ENCODE data around the gene PCYT2. TPM values are rescaled to one million over a fixed set of nuclear protein-coding genes. Genes with fewer than 3 reads are reported as not detected.

Gene PCYT2
- total and polyA plus RNA-seq, 2 donors (not counting 3 experiments of a cell fraction or from before 2014, with no cell fraction given) = 52.0 to 57.1 TPM

- peak; percentile 75 for TF ChIP-seq POLR2A (IDR thresholded peaks at IDR 0.05; ENCODE audit: low read depth, low read length)
- TF ChIP-seq POLR2AphosphoS5 (IDR thresholded peaks at IDR 0.05; ENCODE audit: insufficient read depth, low read depth, low read length) = peak; percentile 66
- no peak for TF ChIP-seq FOS (IDR thresholded peaks at IDR 0.05; ENCODE audit: borderline replicate concordance, insufficient read depth, low read length)
- Histone ChIP-seq H3K36me3 (ENCODE audit: control insufficient read depth in 2 of 2, extremely low read depth in 1 of 2, insufficient read depth in 2 of 2, low read length in 2 of 2) (peaks cover 6 to 19% of the 10 kb centered on the region in 2 experiments), H3K4me1 (ENCODE audit: control insufficient read depth, extremely low read depth, insufficient read depth, low read length) (peaks cover 17% of the 10 kb centered on the region), H2AFZ (ENCODE audit: low read depth, low read length) (no peak overlapping the region), H3K4me3 (replicated peaks in 1 of 3; ENCODE audit: insufficient read depth in 1 of 3, low read depth in 1 of 3, low read length in 3 of 3) (no peak overlapping the region), H4K20me1 (replicated peaks; ENCODE audit: control insufficient read depth, extremely low read depth, insufficient read depth, low read length) (no peaks in the 10 kb centered on the region), H3K79me2 (ENCODE audit: control insufficient read depth, insufficient read depth, low read length) (peaks cover 30% of the 10 kb centered on the region), H3K9ac (replicated peaks; ENCODE audit: extremely low read depth, insufficient read depth, low read length) (no peak overlapping the region), H3K27me3 (ENCODE audit: control insufficient read depth in 2 of 2, insufficient read depth in 2 of 2, low read length in 2 of 2) (no peaks in the 10 kb centered on the region), H3K9me1 (replicated peaks; ENCODE audit: control insufficient read depth, extremely low read depth, insufficient read depth, low read length) (no peaks in the 10 kb centered on the region), H3K9me3 (replicated peaks; ENCODE audit: control insufficient read depth, insufficient read depth, low read length) (no peaks in the 10 kb centered on the region), H3K4me2 (ENCODE audit: insufficient read depth, low read length) (no peak overlapping the region), H3K27ac (ENCODE audit: insufficient read depth, low read depth, low read length) (no peak overlapping the region)
- dilution Hi-C loops (cut with MboI; ENCODE audit: extremely low pct_ligation_motif_present, low sequenced_read_pairs) (no loop called here), intact Hi-C loops (cut with micrococcal nuclease) (no loop called here)
- no TSS peak for BruUV-seq (replicated peaks)
- POLR2A ChIA-PET = no interaction called here
- DNase-seq (ENCODE audit: low read depth, low spot score) = no peak
- FAIRE-seq = no peak
- CTCF ChIA-PET = no interaction called here
Measured at GRCh38 chr17:81866440-81867169, 44.6 kb downstream of the PCYT2 start.

GRCh38 chr17:81865733-81866439 is 45.3 kb downstream of the PCYT2 start:
- no peak for FAIRE-seq
- Histone ChIP-seq H3K9me3 (replicated peaks; ENCODE audit: control insufficient read depth, insufficient read depth, low read length) (no peaks in the 10 kb centered on the region), H3K4me2 (ENCODE audit: insufficient read depth, low read length) (no peak overlapping the region), H3K79me2 (ENCODE audit: control insufficient read depth, insufficient read depth, low read length) (peaks cover 28% of the 10 kb centered on the region), H3K27ac (ENCODE audit: insufficient read depth, low read depth, low read length) (no peak overlapping the region), H3K27me3 (ENCODE audit: control insufficient read depth in 2 of 2, insufficient read depth in 2 of 2, low read length in 2 of 2) (no peaks in the 10 kb centered on the region), H2AFZ (ENCODE audit: low read depth, low read length) (no peak overlapping the region), H3K36me3 (ENCODE audit: control insufficient read depth in 2 of 2, extremely low read depth in 1 of 2, insufficient read depth in 2 of 2, low read length in 2 of 2) (peaks cover 6 to 19% of the 10 kb centered on the region in 2 experiments), H3K9ac (replicated peaks; ENCODE audit: extremely low read depth, insufficient read depth, low read length) (no peak overlapping the region), H3K4me3 (replicated peaks in 1 of 3; ENCODE audit: insufficient read depth in 1 of 3, low read depth in 1 of 3, low read length in 3 of 3) (no peak overlapping the region), H3K4me1 (ENCODE audit: control insufficient read depth, extremely low read depth, insufficient read depth, low read length) (peaks cover 17% of the 10 kb centered on the region), H3K9me1 (replicated peaks; ENCODE audit: control insufficient read depth, extremely low read depth, insufficient read depth, low read length) (no peaks in the 10 kb centered on the region), H4K20me1 (replicated peaks; ENCODE audit: control insufficient read depth, extremely low read depth, insufficient read depth, low read length) (no peaks in the 10 kb centered on the region)
- dilution Hi-C loops (cut with MboI; ENCODE audit: extremely low pct_ligation_motif_present, low sequenced_read_pairs) = no loop called here
- intact Hi-C loops (cut with micrococcal nuclease) = no loop called here
- BruUV-seq (replicated peaks) = no TSS peak
- no peak for DNase-seq (ENCODE audit: low read depth, low spot score)
- ChIA-PET POLR2A (no interaction called here), CTCF (no interaction called here)
- TF ChIP-seq CTCF (IDR thresholded peaks at IDR 0.05; ENCODE audit: extremely low read depth in 1 of 2, insufficient read depth in 1 of 2, low read depth in 1 of 2, low read length in 2 of 2) (no peak), JUN (IDR thresholded peaks at IDR 0.05; ENCODE audit: borderline replicate concordance, insufficient read depth, insufficient read length, low read depth) (no peak), POLR2A (IDR thresholded peaks at IDR 0.05; ENCODE audit: low read depth, low read length) (peak; percentile 44), POLR2AphosphoS5 (IDR thresholded peaks at IDR 0.05; ENCODE audit: insufficient read depth, low read depth, low read length) (peak; percentile 28), GATA2 (IDR thresholded peaks at IDR 0.05; ENCODE audit: insufficient read depth, insufficient read length, low read depth, low read length) (no peak), FOS (IDR thresholded peaks at IDR 0.05; ENCODE audit: borderline replicate concordance, insufficient read depth, low read length) (no peak), MYC (IDR thresholded peaks at IDR 0.05; ENCODE audit: low read depth, low read length) (no peak), MAX (IDR thresholded peaks at IDR 0.05; ENCODE audit: insufficient read depth, insufficient read length) (no peak), EZH2 (IDR thresholded peaks at IDR 0.05; ENCODE audit: borderline replicate concordance, low read depth, low read length, severe bottlenecking) (no peak)

Data from endothelial cell of umbilical vein (primary cell).